Activated CD4-positive, alpha-beta T cell treated with anti-CD3 and anti-CD28 coated beads, Interleukin-2, amount 50 U/mL, for 1 hour (primary cell): ENCODE measurements around the gene KLF7.

ENCODE experiments used
- DNase-seq: peaks from one replicate; pipeline ENCODE4 v3.0.0-alpha.2; 2020

The KLF7 gene

DNA sequence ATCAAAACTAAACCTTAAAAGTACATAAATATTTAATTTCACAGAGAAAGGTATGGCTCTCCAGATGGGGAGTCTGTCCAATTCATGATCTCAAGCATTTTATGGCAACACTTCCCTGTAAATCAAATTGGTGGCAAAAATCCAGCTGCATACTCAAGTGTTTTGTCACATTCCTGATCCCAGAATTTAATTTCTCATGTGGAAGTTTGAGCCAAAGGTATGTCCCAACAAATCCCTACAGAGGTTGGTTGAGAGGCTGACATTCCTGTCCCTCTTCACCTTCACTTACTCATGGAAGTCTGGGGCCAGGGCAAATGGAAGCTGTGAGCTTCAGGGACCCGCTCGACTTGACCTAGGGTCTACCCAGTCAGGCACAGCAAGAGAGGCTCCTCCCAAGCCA lies 17.7 kb downstream of the KLF7 start:
- DNase-seq = no peak

GRCh38 chr2:207144173-207144785 lies 21.5 kb downstream of the KLF7 start:
- DNase-seq = no peak

DNA sequence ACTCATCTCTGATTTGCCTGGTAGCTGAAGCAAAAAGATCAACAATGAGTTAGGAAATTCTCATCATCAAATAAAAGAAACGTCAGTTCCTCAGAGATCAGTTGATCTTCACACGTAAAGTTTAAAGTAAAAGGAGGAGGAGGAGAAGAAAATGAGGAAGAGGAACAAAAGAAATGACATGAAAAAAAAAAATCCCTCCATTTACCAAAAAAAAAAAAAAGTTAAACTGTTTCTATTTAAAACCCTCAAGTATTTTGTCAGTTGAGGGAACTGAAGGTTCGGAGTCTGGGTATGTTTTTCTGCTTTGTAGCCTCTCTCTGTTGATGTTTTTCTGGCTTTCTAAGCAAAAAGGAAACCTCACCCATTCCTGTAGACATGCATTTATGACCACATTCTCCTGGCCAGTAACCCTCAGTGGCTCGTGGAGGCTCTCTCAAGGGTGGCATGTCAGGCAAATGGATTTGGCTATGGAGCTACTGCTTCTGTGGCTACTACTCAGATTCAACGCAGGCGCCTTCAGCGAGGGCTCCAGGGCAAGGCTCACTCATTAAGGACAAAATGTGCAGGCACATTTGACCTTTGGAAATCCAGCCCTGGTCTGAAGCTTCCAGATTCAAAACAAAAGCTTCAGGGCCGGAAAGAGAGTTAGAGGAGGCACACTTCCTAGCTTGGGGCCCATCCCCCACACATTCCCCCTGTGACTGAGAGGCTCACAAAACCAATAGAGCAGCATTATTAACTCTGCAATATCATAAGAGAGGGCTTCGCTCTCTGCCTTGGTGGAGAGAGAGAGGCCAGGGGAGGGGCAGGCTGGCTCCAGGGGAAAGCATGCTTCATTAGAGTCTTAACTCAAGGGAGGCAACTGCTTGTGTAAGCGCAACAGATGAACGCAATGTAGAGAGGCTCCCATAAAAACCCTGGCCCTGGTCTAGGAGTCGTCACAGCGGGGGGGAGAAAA lies 22.3 kb downstream of the KLF7 start:
- peak; percentile 58 for DNase-seq

GRCh38 chr2:207142461-207142860 lies 23.3 kb downstream of the KLF7 start:
- DNase-seq = no peak

DNA sequence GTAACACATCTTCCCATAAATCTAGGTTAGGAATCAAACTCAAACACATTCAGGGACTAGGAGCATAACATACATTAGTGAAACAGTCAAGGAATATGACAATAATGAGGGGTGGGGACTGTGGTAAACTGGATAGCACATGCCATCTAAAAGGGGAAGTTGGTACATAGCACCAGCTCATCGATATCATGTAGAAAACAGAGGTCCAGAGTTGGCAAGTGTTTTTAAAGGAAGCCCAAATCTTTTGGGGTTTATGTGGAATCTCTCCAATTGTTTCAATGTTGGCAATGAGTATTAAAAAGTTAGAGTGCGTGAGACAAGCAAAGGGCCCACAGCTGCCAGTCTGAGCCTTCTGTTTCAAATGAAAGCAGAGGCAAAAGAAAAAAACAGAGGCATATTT lies 24.4 kb downstream of the KLF7 start:
- no peak for DNase-seq

DNA sequence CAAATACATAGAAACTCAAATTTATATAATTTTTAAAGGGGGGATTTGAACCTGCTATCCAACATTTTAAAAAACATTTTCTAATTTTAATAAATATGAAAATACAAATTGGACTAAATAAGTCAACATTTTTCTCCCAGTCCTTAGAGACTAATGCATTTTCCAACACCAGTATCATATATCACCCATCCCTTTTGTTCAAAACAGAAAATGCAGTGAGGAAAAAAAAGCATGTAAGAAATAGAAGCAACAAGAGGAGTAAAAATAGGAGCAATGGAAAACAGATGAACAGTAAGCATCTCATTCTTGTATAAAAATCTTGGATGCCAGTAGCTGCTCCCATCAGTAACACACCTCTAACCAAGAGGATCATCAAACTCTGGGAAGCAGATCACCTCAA lies 25.5 kb downstream of the KLF7 start:
- no peak for DNase-seq

DNA sequence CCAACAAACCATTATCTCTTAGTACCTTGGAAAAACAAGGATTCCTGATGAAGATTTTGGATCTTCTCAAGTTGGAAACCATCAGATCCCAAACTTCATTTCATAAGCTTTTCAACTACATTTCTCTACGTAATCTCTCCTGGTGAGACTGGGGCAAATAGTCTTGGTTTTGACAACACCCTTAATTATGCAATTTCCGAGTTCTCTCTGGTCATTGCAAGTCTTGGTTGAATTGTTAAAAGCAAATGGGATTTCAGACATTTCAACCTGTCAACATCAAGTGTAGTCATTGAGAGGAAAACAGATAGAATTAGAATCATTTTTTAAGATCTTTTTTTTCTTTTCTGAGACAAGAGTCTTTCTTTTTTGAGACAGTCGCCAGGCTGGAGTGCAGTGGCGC lies 26.2 kb downstream of the KLF7 start:
- no peak for DNase-seq

DNA sequence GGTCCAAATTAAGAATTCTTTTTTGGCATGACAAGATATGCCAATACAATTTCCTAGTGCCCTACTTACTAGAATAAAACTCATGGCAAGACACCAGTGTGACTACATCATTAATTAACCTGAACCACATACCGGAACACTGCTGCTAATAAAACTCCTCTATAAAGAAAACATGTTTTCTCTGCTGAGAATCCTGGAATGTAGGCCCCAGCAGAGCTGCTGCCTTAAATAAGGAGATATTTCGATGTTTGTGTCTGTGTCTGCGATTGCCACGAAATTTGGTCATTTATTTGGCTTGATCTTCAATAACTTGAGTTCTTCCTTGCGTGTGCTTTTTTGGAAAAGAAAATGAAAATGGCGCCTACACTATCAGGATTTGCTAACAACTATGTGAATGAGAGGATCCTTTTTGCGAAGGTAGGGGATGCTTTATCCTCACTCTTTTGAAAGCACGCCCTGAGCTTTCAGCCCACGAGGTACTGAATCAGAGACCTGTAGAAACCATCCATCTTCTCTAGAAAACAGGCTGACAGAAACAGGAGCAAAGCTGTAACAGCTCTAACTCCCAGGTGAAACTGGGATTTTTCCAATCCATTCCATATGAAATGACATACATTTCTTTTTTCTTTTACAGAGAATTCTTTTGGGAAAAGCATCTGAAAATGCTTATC lies 27.0 kb downstream of the KLF7 start:
- no peak for DNase-seq

DNA sequence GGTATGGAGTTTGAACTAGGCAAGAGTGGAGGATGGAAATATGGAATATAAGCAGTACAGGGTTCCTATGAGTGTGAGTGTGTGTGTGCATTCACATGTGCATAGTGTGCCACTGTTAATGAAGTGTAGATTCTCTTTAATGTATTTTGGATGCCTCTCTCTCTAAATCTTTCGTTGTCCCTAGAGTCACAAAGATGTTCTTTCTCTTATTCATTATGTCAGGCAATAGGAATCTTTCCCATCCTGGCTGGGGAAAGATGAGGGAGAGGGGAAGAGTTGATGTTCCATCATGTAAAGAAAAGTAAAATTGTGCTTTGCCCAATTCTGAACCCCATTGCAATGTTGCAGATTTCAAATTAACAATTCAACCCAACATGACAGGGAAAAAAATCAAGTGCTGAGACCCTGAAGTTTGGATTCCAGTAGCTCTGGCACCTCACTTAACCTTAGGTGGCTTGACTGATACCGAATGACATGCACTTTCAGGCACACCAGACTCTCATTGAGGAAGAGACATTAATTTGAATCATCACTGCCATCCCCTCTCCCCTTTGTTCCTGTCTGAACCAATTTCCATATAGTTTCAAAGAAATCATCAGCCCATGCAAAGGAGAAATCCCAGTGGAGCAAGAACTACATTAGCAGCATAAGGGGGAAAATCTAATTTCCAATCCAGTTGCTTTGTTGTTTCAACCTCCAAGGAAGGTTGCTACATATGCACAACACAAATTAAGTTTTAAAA lies 28.0 kb downstream of the KLF7 start:
- DNase-seq = no peak

DNA sequence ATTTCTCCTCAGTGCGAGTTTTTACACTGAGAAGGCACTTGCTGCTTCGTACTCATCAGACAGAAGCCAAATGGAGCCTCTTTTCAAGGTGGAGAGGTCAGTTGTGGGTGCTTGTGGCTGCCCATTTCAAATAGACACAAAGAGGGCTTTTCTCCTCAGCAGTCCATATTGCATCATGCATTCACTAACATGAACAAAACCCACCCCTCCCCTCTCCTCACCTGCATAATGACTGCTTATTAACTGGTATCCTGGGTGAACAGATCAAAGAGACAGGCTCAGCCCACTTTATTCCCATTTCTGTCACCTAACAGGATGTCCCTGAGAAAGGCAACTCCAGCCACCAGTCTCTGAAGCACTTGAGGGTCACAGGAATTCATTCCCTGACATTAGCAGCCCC lies 28.9 kb downstream of the KLF7 start:
- no peak for DNase-seq

DNA sequence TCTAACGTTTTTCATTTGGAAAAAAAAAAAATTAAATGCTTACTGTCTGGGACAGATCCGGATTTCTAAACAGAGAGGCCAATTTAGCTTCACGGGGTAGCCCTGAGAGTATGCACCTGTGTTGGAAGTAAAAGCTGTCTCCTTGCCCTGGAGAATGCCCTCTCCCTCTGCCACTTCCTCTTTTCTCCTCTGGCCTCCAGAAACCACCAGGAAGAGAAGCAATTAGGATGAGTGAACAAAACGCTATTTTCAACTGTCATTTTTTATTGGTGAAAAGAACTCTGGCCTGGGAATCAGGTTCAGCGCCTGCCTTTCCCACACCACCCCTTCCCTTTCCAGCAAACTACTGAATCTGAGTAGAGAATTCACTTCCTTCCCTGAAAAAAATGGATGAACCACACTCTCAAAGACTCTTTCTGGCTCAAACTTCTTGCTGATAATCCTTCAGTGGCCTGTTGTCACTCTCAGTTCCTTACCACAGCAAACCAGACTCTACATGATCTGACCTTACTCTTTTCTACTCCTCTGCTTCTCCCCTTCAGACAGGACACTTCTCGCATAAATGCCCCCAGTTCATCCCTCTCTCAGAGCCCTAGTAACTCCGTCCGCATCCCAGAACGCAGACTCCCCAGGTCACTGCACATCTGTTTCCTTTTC lies 29.8 kb downstream of the KLF7 start:
- no peak for DNase-seq

- DNase-seq = no peak
These were observed 30.4 kb downstream of the KLF7 start for GRCh38 chr2:207135340-207135739.

- no peak for DNase-seq
These were observed 31.8 kb downstream of the KLF7 start for GRCh38 chr2:207133820-207134519.

- no peak for DNase-seq
These were observed 32.3 kb downstream of the KLF7 start for GRCh38 chr2:207133458-207133819.

- no peak for DNase-seq
These were observed 33.7 kb downstream of the KLF7 start for GRCh38 chr2:207132019-207132418.

DNA sequence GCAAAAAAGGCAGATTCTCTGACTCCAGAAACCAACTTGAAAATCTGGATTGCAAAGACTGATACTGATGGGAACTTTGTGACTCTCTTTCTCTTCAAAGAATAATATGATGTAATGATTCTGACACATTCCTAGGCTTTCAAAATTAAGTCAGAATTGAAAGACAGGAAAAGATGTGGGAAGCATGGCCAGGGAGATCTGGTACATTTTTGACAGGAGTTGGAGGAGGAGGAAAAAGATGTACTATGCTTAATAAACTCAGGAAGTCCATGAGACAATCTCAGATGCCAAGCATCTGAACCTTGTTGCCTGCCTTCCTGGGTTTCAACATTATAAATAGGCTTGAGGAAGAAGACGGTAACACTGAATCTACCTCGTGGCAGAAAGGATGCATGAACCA lies 34.2 kb downstream of the KLF7 start:
- no peak for DNase-seq

- no peak for DNase-seq
These were observed 34.7 kb downstream of the KLF7 start for GRCh38 chr2:207130958-207131521.

DNA sequence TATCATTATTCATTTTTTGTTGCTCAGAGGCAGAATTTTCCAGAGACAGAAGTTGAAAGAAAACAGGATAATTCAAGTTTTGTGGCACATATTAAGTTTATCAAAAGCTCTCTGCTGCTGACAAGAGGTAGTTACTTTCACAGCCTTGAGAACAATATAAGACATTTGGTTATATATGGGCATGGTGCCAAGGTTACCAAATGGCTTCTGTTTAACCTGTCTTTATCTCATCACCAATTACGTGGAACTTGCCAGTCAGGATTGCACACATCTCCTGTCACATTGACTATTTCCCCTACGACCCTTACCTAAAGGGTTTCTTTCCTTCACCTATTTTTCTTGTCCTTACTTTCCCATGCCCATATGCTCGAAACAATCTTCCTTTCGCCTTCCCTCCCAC lies 35.9 kb downstream of the KLF7 start:
- DNase-seq = no peak

- DNase-seq = no peak
These were observed 36.9 kb downstream of the KLF7 start for GRCh38 chr2:207128867-207129266.

DNA sequence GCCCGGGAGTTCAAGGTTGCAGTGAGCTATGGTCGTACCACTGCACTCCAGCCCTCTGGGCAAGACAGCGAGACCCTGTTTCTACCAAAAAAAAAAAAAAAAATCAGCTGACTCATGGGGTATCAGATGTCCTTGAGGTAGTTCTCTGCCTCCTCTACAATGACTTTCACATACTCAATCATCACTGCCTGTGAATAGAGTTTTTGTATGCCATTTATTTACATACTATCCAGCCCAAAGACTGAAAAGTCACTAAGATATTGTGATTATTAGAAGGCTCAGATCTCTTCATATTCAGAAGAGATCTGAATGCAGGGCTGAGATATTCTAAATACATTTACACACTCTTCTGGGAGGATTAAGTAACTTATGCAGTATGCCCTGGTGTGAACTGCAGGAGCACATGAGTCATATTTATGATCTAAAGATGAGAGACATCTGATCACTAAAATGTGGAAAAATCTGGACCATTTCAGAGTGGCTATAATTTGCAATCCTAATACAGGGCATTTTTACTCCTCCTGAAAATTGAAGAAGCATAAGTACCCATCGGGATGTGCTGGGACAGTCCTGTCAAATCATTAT lies 38.9 kb downstream of the KLF7 start:
- DNase-seq = no peak

GRCh38 chr2:207123776-207124391 lies 41.9 kb downstream of the KLF7 start:
- no peak for DNase-seq
